CD14-positive monocyte (primary cell): ENCODE results near the gene NCOR2. TPM values are rescaled to one million over a fixed set of nuclear protein-coding genes. Genes with fewer than 3 reads are reported as not detected.

ENCODE experiments used
- DNase-seq, 3 donors: peaks; one replicate each; pipeline ENCODE4 v3.0.0-alpha.2; 2011 to 2022
- H2AFZ ChIP-seq: 2 replicates; pipeline ENCODE4 v1.6.0; 2012; ENCODE audit warnings: mild to moderate bottlenecking, low read depth, low read length, inconsistent platforms; ENCODE audit not compliant: insufficient read depth, poor library complexity, severe bottlenecking
- H3K27ac ChIP-seq, 2 donors: 1 replicate in 1 of 2; 2 replicates in 1 of 2; pipeline ENCODE4 v1.5.1; 2012 to 2013; ENCODE audit warnings: low read length in 2 of 2, control low read depth in 1 of 2, inconsistent platforms in 1 of 2, low read depth in 1 of 2, mild to moderate bottlenecking in 1 of 2
- H3K27me3 ChIP-seq, 2 donors: one replicate each; pipeline versions ENCODE4 v1.6.0 to v1.6.1; 2011 to 2013; ENCODE audit warnings: low read length in 2 of 2; ENCODE audit not compliant: control insufficient read depth in 2 of 2, insufficient read depth in 2 of 2
- H3K36me3 ChIP-seq, 2 donors: replicated peaks in 1 of 2; 1 replicate in 1 of 2; 2 replicates in 1 of 2; pipeline versions ENCODE4 v1.5.1 to v1.6.1; 2012 to 2013; ENCODE audit warnings: low read length in 2 of 2, control low read depth in 1 of 2, inconsistent platforms in 1 of 2, mild to moderate bottlenecking in 1 of 2; ENCODE audit not compliant: insufficient read depth in 2 of 2, control insufficient read depth in 1 of 2
- H3K4me1 ChIP-seq, 2 donors: 1 replicate in 1 of 2; 2 replicates in 1 of 2; pipeline versions ENCODE4 v1.5.1 to v1.6.1; 2012 to 2013; ENCODE audit warnings: low read length in 2 of 2, control low read depth in 1 of 2, inconsistent platforms in 1 of 2, mild to moderate bottlenecking in 1 of 2, moderate library complexity in 1 of 2; ENCODE audit not compliant: insufficient read depth in 2 of 2, control insufficient read depth in 1 of 2
- H3K4me2 ChIP-seq: replicated peaks from 2 replicates; pipeline ENCODE3; 2012; ENCODE audit warnings: low read length, moderate library complexity, mild to moderate bottlenecking; ENCODE audit not compliant: poor library complexity, severe bottlenecking; ENCODE audit errors: extremely low read depth
- H3K4me3 ChIP-seq, 3 experiments: fragments of 200-600 bp in 1 of 3; sonication (generic) in 1 of 3; replicated peaks in 1 of 3; 1 replicate in 2 of 3; 2 replicates in 1 of 3; pipeline ENCODE4 v1.5.1; 2011 to 2013; ENCODE audit warnings: low read length in 3 of 3, mild to moderate bottlenecking in 3 of 3, control low read depth in 2 of 3, low read depth in 2 of 3, inconsistent platforms in 1 of 3, moderate library complexity in 1 of 3
- H3K79me2 ChIP-seq: 2 replicates; pipeline ENCODE4 v1.6.0; 2012; ENCODE audit warnings: mild to moderate bottlenecking, control low read depth, inconsistent platforms, low read length, moderate library complexity; ENCODE audit not compliant: insufficient read depth
- H3K9ac ChIP-seq: 2 replicates; pipeline ENCODE4 v1.6.0; 2017; ENCODE audit warnings: low read length, mild to moderate bottlenecking; ENCODE audit not compliant: insufficient read depth, poor library complexity, severe bottlenecking
- H3K9me3 ChIP-seq, 2 donors: replicated peaks in 1 of 2; 1 replicate in 1 of 2; 2 replicates in 1 of 2; pipeline versions ENCODE4 v1.5.1 to v1.6.1; 2012 to 2013; ENCODE audit warnings: low read length in 2 of 2, control low read depth in 1 of 2; ENCODE audit not compliant: control insufficient read depth in 1 of 2, insufficient read depth in 1 of 2
- H4K20me1 ChIP-seq: 2 replicates; pipeline ENCODE4 v1.6.0; 2012; ENCODE audit warnings: mild to moderate bottlenecking, low read length, control low read depth, moderate library complexity; ENCODE audit not compliant: insufficient read depth
- H3K27ac Mint-ChIP-seq, 7 donors: one replicate each; pipeline ENCODE4 v1.8.0; 2020; ENCODE audit warnings: mild to moderate bottlenecking in 7 of 7, mixed read lengths in 7 of 7, moderate library complexity in 6 of 7, inconsistent platforms in 2 of 7
- H3K27me3 Mint-ChIP-seq, 3 donors: one replicate each; pipeline ENCODE4 v1.8.0; 2021 to 2022; ENCODE audit warnings: low read depth in 3 of 3, mild to moderate bottlenecking in 3 of 3, mixed read lengths in 3 of 3, moderate library complexity in 3 of 3, inconsistent platforms in 1 of 3
- H3K36me3 Mint-ChIP-seq, 2 donors: one replicate each; pipeline ENCODE4 v1.8.0; 2020; ENCODE audit warnings: mixed read lengths in 2 of 2, inconsistent platforms in 1 of 2, mild to moderate bottlenecking in 1 of 2
- H3K4me1 Mint-ChIP-seq: one replicate; pipeline ENCODE4 v1.8.0; 2020; ENCODE audit warnings: mild to moderate bottlenecking, mixed read lengths
- H3K4me3 Mint-ChIP-seq, 2 donors: one replicate each; pipeline ENCODE4 v1.8.0; 2020; ENCODE audit warnings: mild to moderate bottlenecking in 2 of 2, mixed read lengths in 2 of 2, moderate library complexity in 1 of 2
- H3K9me3 Mint-ChIP-seq, 7 donors: one replicate each; pipeline ENCODE4 v1.8.0; 2020 to 2022; ENCODE audit warnings: mixed read lengths in 7 of 7, mild to moderate bottlenecking in 6 of 7, moderate library complexity in 6 of 7, inconsistent platforms in 2 of 7
- WGBS: methylation state at CpG from one replicate; pipeline ENCODE4 v1.1.5; 2013; ENCODE audit warnings: missing lambda C conversion rate; ENCODE audit not compliant: insufficient coverage; 5-methylcytosine and 5-hydroxymethylcytosine counted together
- intact Hi-C, 2 donors: fragments of 100-400 bp; cut with micrococcal nuclease; formaldehyde crosslinking; loops; one replicate each; pipeline versions ENCODE4 v1.15.0 to v1.15.1; 2023
- polyA plus RNA-seq, 3 donors: library from polyadenylated mRNA; depleted of rRNA in 1 of 3; unstranded in 2 of 3; stranded (reverse) in 1 of 3; fragments of 300-500 nt in 2 of 3; fragments of >200 nt in 1 of 3; fragmentation: Illumina TruSeq in 2 of 3; gene quantifications; 1 replicate in 2 of 3; 2 replicates in 1 of 3; pipeline ENCODE4 v1.2.3, GENCODE V29; 2012 to 2021
- TF ChIP-seq, protein P1 (sequence below): fragments of 200-600 bp; IDR thresholded peaks from one replicate; pipeline ENCODE4 v1.8.0; 2022; ENCODE audit warnings: antibody characterized with exemption, mild to moderate bottlenecking

Gene NCOR2
- polyA plus RNA-seq, 3 donors: 4.7 to 46.8 (median 5.5) TPM

DNA sequence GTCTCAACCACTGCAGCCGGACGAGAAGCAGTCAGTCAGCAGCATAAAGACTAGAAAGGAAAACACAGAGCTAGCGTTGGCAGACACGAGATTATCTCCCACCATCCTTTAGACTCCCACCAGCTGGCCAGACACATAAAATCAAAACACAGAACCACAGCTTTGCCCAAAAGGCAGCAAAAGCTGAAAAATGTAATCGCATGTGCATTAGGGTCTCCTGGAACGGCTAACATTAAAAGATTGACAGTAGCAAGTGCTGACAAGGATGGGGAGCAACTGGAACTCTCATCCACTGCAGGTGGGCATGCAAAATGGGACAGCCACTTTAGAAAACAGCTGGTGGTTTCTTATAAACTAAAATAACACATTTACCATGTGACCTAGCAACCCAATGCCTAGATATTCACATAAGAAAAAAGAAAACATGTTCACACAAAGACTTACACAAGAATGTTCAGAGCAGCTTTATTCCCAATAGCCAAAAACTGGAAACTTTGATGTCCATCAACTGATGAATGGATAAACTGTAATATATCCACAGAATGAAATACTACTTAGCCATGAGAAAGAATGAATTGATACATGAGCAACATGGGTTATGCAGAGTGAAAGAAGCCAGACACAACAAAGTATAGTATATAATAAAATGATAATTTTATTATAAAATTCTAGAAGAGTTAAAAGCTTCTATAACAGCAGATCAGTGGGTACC lies 37.7 kb downstream of the NCOR2 start:
- Histone ChIP-seq H4K20me1 (peaks cover 99% of the 10 kb centered on the region), H3K79me2 (peaks cover 92% of the 10 kb centered on the region)

DNA sequence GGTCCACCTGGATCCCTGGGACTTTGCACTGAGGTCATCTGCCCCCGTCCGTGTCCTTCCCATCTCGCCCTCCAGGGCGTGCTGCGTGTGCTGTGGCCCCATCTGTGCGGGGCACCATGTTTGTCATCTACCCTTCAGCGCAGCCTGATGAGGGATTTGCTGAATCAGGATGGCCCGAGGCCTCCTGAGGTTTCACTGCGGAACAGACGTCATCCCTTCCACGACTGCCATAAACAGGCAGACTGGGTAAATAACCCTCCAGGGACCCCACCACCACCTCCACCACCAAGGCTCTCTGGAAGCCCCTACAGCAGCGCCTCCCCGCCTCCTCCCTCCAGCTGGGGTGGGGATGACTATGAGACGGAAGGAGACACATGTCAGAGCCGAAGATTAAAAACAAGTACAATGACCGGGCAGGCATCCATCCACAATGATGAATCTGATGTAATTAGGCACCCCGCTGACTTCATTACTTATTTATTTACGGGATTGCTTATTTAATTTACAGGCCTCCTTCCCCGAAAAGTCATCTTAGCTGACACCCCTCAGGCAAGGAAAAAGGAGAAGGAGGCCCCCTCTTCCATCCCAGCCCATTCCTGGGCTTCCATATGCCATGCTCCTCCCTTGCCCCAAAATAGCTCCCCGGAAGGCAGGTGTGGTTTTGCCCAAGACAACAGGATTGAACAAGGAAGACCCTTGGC lies 39.4 kb downstream of the NCOR2 start:
- TF ChIP-seq, protein P1, sequence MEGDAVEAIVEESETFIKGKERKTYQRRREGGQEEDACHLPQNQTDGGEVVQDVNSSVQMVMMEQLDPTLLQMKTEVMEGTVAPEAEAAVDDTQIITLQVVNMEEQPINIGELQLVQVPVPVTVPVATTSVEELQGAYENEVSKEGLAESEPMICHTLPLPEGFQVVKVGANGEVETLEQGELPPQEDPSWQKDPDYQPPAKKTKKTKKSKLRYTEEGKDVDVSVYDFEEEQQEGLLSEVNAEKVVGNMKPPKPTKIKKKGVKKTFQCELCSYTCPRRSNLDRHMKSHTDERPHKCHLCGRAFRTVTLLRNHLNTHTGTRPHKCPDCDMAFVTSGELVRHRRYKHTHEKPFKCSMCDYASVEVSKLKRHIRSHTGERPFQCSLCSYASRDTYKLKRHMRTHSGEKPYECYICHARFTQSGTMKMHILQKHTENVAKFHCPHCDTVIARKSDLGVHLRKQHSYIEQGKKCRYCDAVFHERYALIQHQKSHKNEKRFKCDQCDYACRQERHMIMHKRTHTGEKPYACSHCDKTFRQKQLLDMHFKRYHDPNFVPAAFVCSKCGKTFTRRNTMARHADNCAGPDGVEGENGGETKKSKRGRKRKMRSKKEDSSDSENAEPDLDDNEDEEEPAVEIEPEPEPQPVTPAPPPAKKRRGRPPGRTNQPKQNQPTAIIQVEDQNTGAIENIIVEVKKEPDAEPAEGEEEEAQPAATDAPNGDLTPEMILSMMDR: no peak
- peaks cover 0 to 2% (median 0%) of the 10 kb centered on the region in 3 donors for H3K27me3 Mint-ChIP-seq
- H3K27ac ChIP-seq: no peak overlapping the region
- DNase-seq: no peak
- H3K9me3 ChIP-seq: no peaks in the 10 kb centered on the region
- peaks cover 15 to 67% of the 10 kb centered on the region in 2 donors for H3K36me3 ChIP-seq
- H3K9me3 Mint-ChIP-seq: no peaks in the 10 kb centered on the region
- WGBS: 99% methylated on average over 12 of the region's 20 CpGs
- intact Hi-C loops: no loop called here
- H3K4me1 ChIP-seq: no peaks in the 10 kb centered on the region
- H3K79me2 ChIP-seq: peaks cover 92% of the 10 kb centered on the region
- no peaks in the 10 kb centered on the region for H3K27me3 ChIP-seq
- no peak overlapping the region for H2AFZ ChIP-seq
- no peak overlapping the region for H3K9ac ChIP-seq
- no peak overlapping the region for H3K4me3 Mint-ChIP-seq
- H4K20me1 ChIP-seq: peaks cover 99% of the 10 kb centered on the region
- no peak overlapping the region for H3K4me2 ChIP-seq
- no peak overlapping the region for H3K4me3 ChIP-seq
- H3K4me1 Mint-ChIP-seq: peaks cover 12% of the 10 kb centered on the region
- H3K36me3 Mint-ChIP-seq: peaks cover 54 to 72% of the 10 kb centered on the region in 2 donors
- peak overlapping the region in 2 of 7 donors; percentile 33 to 80 for H3K27ac Mint-ChIP-seq

More for the DNA sequence above, 37.7 kb downstream of the NCOR2 start:
- Mint-ChIP-seq H3K27ac (no peak overlapping the region), H3K27me3 (no peaks in the 10 kb centered on the region), H3K4me3 (no peak overlapping the region), H3K36me3 (peaks cover 55 to 72% of the 10 kb centered on the region in 2 donors), H3K4me1 (peaks cover 4% of the 10 kb centered on the region), H3K9me3 (no peaks in the 10 kb centered on the region)
- H3K36me3 ChIP-seq: peaks cover 24 to 75% of the 10 kb centered on the region in 2 donors
- no peaks in the 10 kb centered on the region for H3K4me1 ChIP-seq
- H3K4me2 ChIP-seq: no peak overlapping the region
- WGBS: 97% methylated on average over 4 of the region's 6 CpGs
- intact Hi-C loops: no loop called here
- H3K4me3 ChIP-seq: no peak overlapping the region
- no peaks in the 10 kb centered on the region for H3K27me3 ChIP-seq
- H3K9me3 ChIP-seq: no peaks in the 10 kb centered on the region
- no peak for DNase-seq
- no peak overlapping the region for H3K27ac ChIP-seq
- TF ChIP-seq, protein P1: no peak
- no peak overlapping the region for H3K9ac ChIP-seq
- no peak overlapping the region for H2AFZ ChIP-seq
